ENCODE results near the gene DCAF12. TPM values are rescaled to one million over a fixed set of nuclear protein-coding genes. Genes with fewer than 3 reads are reported as not detected.

DCAF12 gene
- total RNA-seq, 2 experiments from 2014 or later: 44.1 to 46.9 TPM

DNA sequence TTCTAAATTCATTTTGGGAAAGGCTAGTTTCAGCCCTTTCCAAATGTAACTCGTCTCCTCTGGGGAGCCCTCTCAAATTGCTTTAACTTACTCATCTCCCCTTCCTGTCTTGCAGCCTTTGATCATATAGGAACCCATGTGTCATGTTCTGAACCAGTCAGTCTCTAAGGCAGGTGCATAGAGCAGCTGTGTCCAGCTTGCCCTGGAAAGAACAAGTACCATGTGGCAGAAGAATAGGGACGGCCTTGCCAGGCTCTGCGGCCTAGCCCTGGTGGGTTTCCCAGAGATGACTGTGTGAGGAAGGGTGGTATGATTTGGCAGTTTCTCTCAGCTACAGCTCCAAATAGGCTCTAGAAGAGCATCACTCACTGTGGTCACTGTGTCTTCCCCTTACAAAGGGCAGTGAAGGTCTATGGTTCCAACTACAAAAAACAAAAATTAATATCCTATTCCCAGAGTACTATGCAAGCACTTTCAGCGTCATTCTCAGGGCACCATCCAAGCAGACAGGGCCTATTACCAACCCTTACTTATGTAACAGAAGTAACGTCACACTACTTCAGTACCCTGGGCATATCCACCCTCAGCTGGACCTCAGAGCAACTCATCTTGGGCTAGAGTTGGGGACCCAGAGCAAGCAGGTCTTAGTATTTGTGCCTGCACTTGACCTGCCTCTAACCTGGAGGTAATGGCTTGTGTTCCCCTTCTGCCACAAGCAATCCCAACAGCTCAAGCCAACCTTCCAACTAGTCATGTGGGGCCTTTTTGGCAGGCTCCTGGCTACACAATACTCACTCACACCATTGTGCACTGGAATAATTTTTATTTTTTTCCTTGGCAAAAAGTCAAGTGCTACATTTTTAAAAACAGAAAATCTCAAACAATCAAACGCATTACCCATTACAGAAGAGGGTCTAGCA is 40.7 kb downstream of the DCAF12 start:
- no peak overlapping the region for H3K27ac Mint-ChIP-seq

DNA sequence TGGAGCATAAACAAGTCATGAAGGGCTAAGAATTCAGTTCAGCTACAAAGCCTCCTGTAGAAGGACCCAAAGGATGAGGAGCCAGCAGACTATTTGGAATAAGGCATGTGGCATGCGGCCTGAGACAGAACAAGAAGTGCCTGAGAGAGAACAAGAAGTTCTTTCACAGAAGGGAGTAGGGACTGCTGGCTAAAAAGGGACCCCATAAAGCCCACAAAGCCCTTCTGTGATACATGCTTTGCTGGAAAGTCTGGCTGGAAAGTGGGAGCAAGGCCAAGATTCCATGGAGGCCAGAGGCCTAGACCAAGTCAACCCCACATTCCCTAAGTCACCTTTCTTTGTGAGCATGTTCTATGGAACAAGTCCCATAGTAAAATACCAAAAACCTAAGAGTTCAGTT is 41.9 kb downstream of the DCAF12 start:
- CTCF ChIA-PET: interaction anchor here (0.6 to 2.9 kb wide), 3 partner anchors 11 to 271 kb away, joined by 3 to 13 read pairs (median 3); no protein-coding TSS in a partner anchor
- Mint-ChIP-seq H3K4me3 (no peak overlapping the region), H3K9me3 (no peaks in the 10 kb centered on the region), H3K27ac (no peak overlapping the region), H3K4me1 (no peaks in the 10 kb centered on the region), H3K36me3 (ENCODE audit: low read depth) (peaks cover 37% of the 10 kb centered on the region), H3K27me3 (no peaks in the 10 kb centered on the region)
- no peak for DNase-seq
- POLR2A ChIA-PET: no interaction called here

More for the DNA sequence above, 40.7 kb downstream of the DCAF12 start:
- POLR2A ChIA-PET: no interaction called here
- CTCF ChIA-PET: interaction anchor here (1.1 to 2.9 kb wide), 2 partner anchors 12 to 272 kb away, joined by 3 to 13 read pairs; no protein-coding TSS in a partner anchor
- no peaks in the 10 kb centered on the region for H3K27me3 Mint-ChIP-seq
- DNase-seq: no peak
- no peaks in the 10 kb centered on the region for H3K9me3 Mint-ChIP-seq
- H3K4me1 Mint-ChIP-seq: no peaks in the 10 kb centered on the region
- no peak overlapping the region for H3K4me3 Mint-ChIP-seq
- peaks cover 40% of the 10 kb centered on the region for H3K36me3 Mint-ChIP-seq (ENCODE audit: low read depth)

DNA sequence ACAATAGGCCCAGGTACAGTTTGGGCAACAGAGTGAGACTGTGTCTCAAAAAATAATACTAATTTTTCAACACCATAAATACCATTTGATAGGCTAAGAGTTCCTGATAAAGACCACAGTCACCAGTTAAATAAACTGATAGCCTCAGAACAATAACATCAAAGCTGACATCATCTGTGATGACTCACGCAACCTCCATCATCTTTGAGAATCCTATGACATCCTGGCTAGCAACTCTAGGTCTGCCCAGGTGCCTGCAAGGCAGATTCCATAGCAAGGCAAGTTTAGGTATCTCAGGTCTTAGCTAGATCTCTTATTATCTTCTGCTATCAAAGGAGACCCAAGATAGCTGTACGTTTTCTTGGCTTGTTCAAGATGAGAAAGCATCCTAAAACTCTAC is 47.3 kb downstream of the DCAF12 start:
- no peak for DNase-seq
- Mint-ChIP-seq H3K9me3 (no peaks in the 10 kb centered on the region), H3K4me3 (no peak overlapping the region), H3K36me3 (ENCODE audit: low read depth) (no peaks in the 10 kb centered on the region), H3K4me1 (peaks cover 1% of the 10 kb centered on the region), H3K27me3 (no peaks in the 10 kb centered on the region), H3K27ac (no peak overlapping the region)
- CTCF ChIA-PET: interaction anchor here (1.0 to 1.2 kb wide), 2 partner anchors 13 to 154 kb away, joined by 3 read pairs; no protein-coding TSS in a partner anchor
- POLR2A ChIA-PET: no interaction called here

DNA sequence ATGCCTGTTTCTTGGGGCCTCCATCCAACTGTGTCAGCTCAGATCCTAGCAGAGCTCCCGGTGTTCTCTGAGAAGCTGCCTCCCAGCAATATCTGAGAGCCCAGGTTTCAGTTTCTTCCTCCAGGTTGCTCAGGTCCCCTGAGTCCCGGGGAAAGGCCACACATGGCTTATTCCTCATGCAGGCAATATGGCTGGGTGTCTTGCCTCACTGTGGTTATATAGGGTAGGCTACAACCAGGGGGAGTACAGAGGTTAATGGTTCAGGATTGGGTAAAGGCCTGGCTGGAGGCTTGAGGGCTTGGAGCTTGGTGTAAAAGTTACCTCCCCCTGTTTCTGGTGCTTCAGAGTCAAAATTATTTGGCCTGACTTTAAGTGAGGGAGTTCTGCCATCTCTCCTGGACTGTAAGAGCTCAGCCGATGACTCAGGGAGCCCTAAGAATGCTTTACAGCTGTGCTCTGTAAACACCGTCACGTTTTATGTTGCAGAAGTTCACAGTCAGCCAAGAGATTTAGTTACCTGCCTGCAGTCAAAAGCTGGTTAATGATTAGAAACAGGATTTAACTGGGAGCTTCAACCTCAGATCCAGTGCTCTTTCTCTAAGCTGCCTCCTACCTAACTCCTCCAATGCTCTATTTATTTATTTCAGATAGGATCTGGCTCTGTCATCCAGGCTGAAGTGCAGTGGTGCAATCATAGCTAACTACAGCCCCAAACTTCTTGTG is 53.5 kb downstream of the DCAF12 start:
- ChIA-PET CTCF (interaction anchor here (0.6 to 3.0 kb wide), 28 partner anchors 11 to 1570 kb away, joined by 3 to 22 read pairs (median 5); partner anchors contain the start of gene UBAP2), POLR2A (interaction anchor here (0.7 to 3.0 kb wide), 3 partner anchors 25 to 121 kb away, joined by 4 to 16 read pairs (median 4); partner anchors contain the start of genes DCAF12 and UBAP2)
- Mint-ChIP-seq H3K4me1 (peaks cover 11% of the 10 kb centered on the region), H3K27ac (no peak overlapping the region), H3K4me3 (no peak overlapping the region), H3K27me3 (peaks cover 2% of the 10 kb centered on the region), H3K36me3 (ENCODE audit: low read depth) (no peaks in the 10 kb centered on the region), H3K9me3 (no peaks in the 10 kb centered on the region)
- no peak for DNase-seq

DNA sequence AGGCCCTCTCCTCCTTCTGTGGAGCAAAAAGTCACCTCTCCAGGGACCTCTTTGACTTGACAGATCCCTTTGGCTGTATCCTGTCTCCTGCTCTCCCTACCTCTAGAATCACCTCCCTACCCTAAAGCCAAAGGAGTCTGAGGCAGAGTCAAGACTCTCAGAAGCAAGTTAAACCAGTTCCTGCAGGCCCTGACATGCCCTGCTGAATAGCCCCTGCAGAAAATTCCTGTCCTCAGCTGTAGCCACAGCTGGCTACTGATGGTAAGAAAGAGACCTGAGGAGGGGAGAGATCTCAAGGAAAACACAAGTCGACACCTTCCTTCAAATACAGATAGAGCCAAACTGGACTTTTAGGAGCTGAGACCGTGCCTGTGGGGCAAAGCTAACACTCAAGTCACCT is 54.1 kb downstream of the DCAF12 start:
- ChIA-PET POLR2A (interaction anchor here (1.3 to 3.0 kb wide), 2 partner anchors 24 to 54 kb away, joined by 4 to 16 read pairs; partner anchors contain the start of genes DCAF12 and UBAP2), CTCF (interaction anchor here (1.3 to 3.0 kb wide), 9 partner anchors 22 to 294 kb away, joined by 4 to 22 read pairs (median 6); partner anchors contain the start of gene UBAP2)
- no peak for DNase-seq
- H3K27me3 Mint-ChIP-seq: peaks cover 2% of the 10 kb centered on the region
- no peaks in the 10 kb centered on the region for H3K36me3 Mint-ChIP-seq (ENCODE audit: low read depth)
- no peak overlapping the region for H3K27ac Mint-ChIP-seq
- H3K4me3 Mint-ChIP-seq: no peak overlapping the region
- peaks cover 11% of the 10 kb centered on the region for H3K4me1 Mint-ChIP-seq
- H3K9me3 Mint-ChIP-seq: no peaks in the 10 kb centered on the region

DNA sequence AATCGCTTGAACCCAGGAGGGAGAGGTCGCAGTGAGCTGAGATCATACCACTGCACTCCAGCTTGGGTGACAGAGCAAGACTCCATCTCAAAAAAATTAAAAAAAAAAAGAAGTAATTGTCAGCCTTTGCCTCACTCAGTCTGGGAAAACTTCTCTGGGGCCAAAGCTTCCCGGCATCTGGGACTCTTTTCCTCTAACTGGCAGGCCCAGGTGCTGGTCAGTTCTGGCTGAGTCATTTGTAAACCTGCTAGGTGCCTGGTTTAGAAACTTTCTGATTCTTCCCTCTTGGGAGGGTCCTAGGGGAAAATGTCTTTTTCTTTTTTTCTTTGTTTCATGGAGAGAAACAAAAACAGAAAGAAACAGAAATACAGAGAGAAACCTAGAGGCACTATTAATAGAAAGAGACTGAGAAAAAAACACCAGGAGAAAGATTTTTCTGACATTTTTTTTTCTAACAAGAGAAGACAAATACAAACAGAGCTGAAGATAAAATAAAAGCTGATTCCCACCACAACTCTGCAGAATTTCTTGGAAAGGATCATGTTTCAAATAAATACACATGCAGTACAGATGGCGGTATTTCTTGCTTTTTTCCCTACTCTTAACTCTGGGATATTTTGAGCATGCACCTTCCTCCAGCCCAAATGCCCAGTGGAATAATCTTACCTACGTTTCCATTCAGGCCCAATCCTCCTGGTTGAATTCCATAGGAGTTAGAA is 55.7 kb downstream of the DCAF12 start:
- DNase-seq: no peak
- Mint-ChIP-seq H3K4me3 (no peak overlapping the region), H3K9me3 (no peaks in the 10 kb centered on the region), H3K27me3 (peaks cover 2% of the 10 kb centered on the region), H3K27ac (no peak overlapping the region), H3K4me1 (peaks cover 11% of the 10 kb centered on the region), H3K36me3 (ENCODE audit: low read depth) (no peaks in the 10 kb centered on the region)
- CTCF ChIA-PET: interaction anchor here (0.7 to 2.5 kb wide), 2 partner anchors 101 to 257 kb away, joined by 3 to 6 read pairs; no protein-coding TSS in a partner anchor
- POLR2A ChIA-PET: interaction anchor here (1.3 kb wide), 1 partner anchor 21 kb away, joined by 3 read pairs; no protein-coding TSS in a partner anchor

DNA sequence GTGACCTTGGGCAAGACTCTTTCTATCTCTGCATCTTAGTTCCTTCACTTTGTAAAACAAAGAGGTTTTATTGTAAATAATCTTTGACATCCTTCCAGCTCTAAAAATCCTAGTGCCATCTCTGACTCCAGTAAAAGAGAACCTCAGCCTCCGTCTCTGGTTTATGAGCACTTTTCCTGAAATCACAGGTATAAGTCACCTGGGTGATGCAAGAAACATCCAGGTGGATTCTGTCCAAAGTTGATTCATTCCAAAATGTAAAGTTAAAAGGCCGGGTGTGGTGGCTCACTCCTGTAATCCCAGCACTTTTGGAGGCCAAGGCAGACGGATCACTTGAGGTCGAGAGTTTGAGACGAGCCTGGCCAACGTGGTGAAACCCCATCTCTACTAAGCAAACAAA is 56.7 kb downstream of the DCAF12 start:
- H3K27me3 Mint-ChIP-seq: peaks cover 2% of the 10 kb centered on the region
- H3K36me3 Mint-ChIP-seq (ENCODE audit: low read depth): no peaks in the 10 kb centered on the region

DNA sequence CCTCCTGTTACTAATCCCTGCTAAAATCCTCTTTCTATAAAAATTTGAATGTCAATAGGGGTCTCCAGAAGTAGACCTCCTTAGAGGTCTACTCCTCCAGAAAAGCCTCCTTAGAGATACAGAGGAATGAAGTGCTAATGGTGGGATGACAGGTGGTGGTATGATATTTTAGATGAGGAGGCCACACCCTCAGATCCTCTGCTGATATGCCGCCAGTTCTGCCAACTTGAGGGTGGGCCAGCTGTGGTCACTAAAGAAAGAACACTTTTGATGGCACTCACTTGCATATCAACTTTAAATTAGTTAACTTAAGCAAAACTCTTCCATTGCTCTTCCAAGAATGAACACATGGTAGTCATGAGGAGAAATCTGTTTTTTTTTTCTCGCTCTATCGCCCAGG is 61.0 kb downstream of the DCAF12 start:
- no peaks in the 10 kb centered on the region for H3K9me3 Mint-ChIP-seq
- DNase-seq: no peak
- peaks cover 9% of the 10 kb centered on the region for H3K4me1 Mint-ChIP-seq
- H3K36me3 Mint-ChIP-seq (ENCODE audit: low read depth): no peaks in the 10 kb centered on the region
- no peaks in the 10 kb centered on the region for H3K27me3 Mint-ChIP-seq
- no peak overlapping the region for H3K27ac Mint-ChIP-seq
- no peak overlapping the region for H3K4me3 Mint-ChIP-seq
- ChIA-PET POLR2A (interaction anchor here (1.5 kb wide), 1 partner anchor 16 kb away, joined by 3 read pairs; no protein-coding TSS in a partner anchor), CTCF (no interaction called here)

More for the DNA sequence above, 56.7 kb downstream of the DCAF12 start:
- no peak for DNase-seq
- CTCF ChIA-PET: interaction anchor here (2.5 kb wide), 1 partner anchor 256 kb away, joined by 6 read pairs; no protein-coding TSS in a partner anchor
- Mint-ChIP-seq H3K27ac (no peak overlapping the region), H3K9me3 (no peaks in the 10 kb centered on the region), H3K4me3 (no peak overlapping the region), H3K4me1 (peaks cover 11% of the 10 kb centered on the region)
- POLR2A ChIA-PET: interaction anchor here (1.3 kb wide), 1 partner anchor 20 kb away, joined by 3 read pairs; no protein-coding TSS in a partner anchor

DNA sequence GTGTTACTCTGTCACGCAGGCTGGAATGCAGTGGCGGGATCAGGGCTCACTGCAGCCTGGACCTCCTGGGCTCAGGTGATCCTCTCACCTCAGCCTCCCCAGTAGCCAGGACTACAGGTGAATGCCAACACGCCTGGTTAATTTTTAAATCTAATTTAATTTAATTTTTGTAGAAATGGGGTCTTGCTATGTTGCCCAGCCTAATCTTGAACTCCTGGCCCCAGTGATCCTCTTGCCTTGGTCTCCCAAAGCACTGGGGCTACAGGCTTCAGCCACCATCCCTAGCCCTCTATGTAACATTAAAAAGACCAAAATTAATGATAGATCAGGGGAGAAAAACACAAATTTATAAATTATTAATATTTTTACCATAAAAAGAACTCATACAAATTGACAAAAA is 66.5 kb downstream of the DCAF12 start:
- Mint-ChIP-seq H3K27ac (no peak overlapping the region), H3K9me3 (no peaks in the 10 kb centered on the region), H3K4me1 (no peaks in the 10 kb centered on the region), H3K27me3 (peaks cover 7% of the 10 kb centered on the region), H3K36me3 (ENCODE audit: low read depth) (no peaks in the 10 kb centered on the region), H3K4me3 (no peak overlapping the region)
- ChIA-PET POLR2A (interaction anchor here (4.0 kb wide), 1 partner anchor 12 kb away, joined by 13 read pairs; the partner anchor contains the start of gene UBAP2), CTCF (interaction anchor here (1.4 kb wide), 1 partner anchor 13 kb away, joined by 5 read pairs; no protein-coding TSS in a partner anchor)
- no peak for DNase-seq

DNA sequence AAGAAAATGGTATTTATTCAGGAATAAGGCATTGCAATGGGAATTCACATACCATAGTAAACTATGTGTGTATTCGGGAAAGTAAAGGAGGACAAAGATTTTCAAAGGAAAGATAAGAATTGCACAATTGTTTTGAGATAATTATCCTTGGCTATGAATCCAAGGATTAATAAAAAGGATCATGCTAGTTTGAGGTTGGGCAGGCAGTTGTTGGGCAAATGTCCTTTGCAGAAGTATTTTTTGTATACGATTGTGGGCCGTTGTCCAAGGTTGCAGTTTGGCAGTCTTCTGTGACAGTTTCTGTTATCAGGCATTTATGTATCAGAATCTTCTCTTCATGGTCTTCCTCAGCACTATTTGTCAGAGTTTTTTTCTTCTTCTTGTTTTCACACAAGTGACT is 67.2 kb downstream of the DCAF12 start:
- POLR2A ChIA-PET: interaction anchor here (4.0 kb wide), 1 partner anchor 11 kb away, joined by 13 read pairs; the partner anchor contains the start of gene UBAP2
- H3K27me3 Mint-ChIP-seq: peaks cover 7% of the 10 kb centered on the region
- H3K9me3 Mint-ChIP-seq: no peaks in the 10 kb centered on the region
- H3K4me3 Mint-ChIP-seq: no peak overlapping the region
- no peaks in the 10 kb centered on the region for H3K36me3 Mint-ChIP-seq (ENCODE audit: low read depth)
- H3K4me1 Mint-ChIP-seq: no peaks in the 10 kb centered on the region
- CTCF ChIA-PET: no interaction called here
- no peak for DNase-seq
- no peak overlapping the region for H3K27ac Mint-ChIP-seq

DNA sequence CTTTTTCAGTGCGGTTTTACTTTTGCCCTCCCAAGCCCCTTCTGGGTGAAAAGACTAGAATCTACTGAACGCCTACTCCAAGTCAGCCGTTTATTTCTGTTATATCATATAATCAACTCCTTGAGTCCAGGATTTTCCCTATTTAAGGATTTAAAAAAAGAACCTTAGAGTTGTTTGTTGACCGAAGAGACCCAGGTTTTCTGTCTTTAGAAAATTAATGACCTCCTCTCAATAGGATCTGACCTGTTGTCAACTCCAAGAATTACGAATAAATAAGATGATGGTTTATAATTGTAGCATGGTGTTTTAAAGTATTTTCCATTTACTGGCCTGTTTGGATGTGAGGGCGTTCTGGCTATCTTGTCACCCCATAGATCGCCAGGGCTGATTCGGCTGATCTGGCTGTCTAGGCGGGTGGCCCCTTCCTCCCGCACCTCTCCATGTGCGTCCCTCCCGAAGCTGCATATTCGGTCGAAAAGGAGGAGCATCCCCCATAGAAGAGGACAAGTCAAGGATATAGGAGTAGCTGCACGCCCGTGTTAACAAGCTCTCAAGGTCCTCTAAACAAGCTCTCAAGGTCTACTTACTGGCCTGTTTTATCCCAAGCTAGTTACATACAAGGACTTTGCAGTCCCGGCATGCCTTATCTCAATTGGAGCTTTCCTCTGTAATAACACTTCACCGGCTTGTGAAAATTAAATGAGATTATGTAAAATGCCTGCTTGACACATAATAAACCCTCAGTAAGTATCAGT is 76.7 kb downstream of the DCAF12 start:
- Mint-ChIP-seq H3K36me3 (ENCODE audit: low read depth) (peaks cover 5% of the 10 kb centered on the region), H3K4me3 (peak overlapping the region; percentile 89), H3K27me3 (no peaks in the 10 kb centered on the region), H3K27ac (peak overlapping the region; percentile 97), H3K4me1 (peaks cover 58% of the 10 kb centered on the region), H3K9me3 (no peaks in the 10 kb centered on the region)
- POLR2A ChIA-PET: interaction anchor here (0.7 to 2.7 kb wide), 18 partner anchors 9 to 759 kb away, joined by 3 to 16 read pairs (median 6); partner anchors contain the start of genes DCAF12, NFX1, UBAP1 and UBE2R2
- no peak for DNase-seq
- CTCF ChIA-PET: interaction anchor here (0.7 to 2.5 kb wide), 2 partner anchors 24 to 327 kb away, joined by 3 to 11 read pairs; partner anchors contain the start of gene MYORG

All from activated CD4-positive, alpha-beta memory T cell treated with anti-CD3 and anti-CD28 coated beads, Interleukin-2, amount 10 ng/mL, durations not matched to agents 7 days and 5 days (primary cell).